ENCODE results near the gene S100A5. TPM values are rescaled to one million over a fixed set of nuclear protein-coding genes. Genes with fewer than 3 reads are reported as not detected.

The S100A5 gene
- total and polyA plus RNA-seq, 2 of the 8 experiments (the other 6 are each of a cell fraction or from before 2014, with no cell fraction given) = not detected

DNA sequence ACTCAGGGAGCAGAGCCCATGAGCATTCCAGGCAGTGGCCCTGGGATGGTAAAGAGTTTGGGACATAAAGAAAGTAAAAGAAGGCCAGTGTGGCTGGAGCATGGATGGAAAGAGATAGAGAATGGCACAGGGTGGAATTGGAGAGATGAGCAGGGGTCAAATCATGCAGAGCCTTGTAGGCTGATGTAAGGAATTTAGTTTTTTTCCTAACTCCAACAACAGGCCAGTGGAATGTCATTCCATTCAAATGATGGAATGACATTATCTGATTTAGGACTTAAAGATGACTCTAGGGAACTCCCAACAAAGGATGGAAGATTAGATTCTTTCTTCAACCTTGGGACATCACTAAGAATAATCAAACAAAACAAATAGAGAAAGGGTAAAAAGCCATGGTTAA is 37.8 kb upstream of the S100A5 start:
- no peaks in the 10 kb centered on the region for H3K36me3 ChIP-seq (ENCODE audit: control insufficient read depth in 2 of 4, insufficient read depth in 4 of 4, low read length in 3 of 4)
- H2BK20ac ChIP-seq (ENCODE audit: low read length) = no peak overlapping the region
- peaks cover 0 to 12% of the 10 kb centered on the region in 2 experiments; a peak in 1 of 4 replicates for H3K9me3 ChIP-seq (ENCODE audit: insufficient read depth in 2 of 2, low read depth in 1 of 2, low read length in 1 of 2)
- H3K79me2 ChIP-seq (ENCODE audit: control insufficient read depth in 1 of 2, insufficient read depth in 2 of 2, low read length in 2 of 2) = no peaks in the 10 kb centered on the region
- no peak overlapping the region for H2BK12ac ChIP-seq (ENCODE audit: low read depth, low read length)
- H4K8ac ChIP-seq (ENCODE audit: extremely low read depth, insufficient read depth, low read length) = no peak overlapping the region
- no peak overlapping the region for H3K14ac ChIP-seq (ENCODE audit: insufficient read length)
- no peak overlapping the region for H2AFZ ChIP-seq (ENCODE audit: low read length)
- H3K79me1 ChIP-seq (ENCODE audit: low read depth, low read length) = no peaks in the 10 kb centered on the region
- no peak overlapping the region for H3K9ac ChIP-seq (replicated peaks in 1 of 4; ENCODE audit: extremely low read depth in 1 of 4, low read depth in 3 of 4, low read length in 3 of 4)
- H3K27ac ChIP-seq (ENCODE audit: low read depth, low read length) = no peak overlapping the region
- TF ChIP-seq GABPA (IDR thresholded peaks at IDR 0.05; ENCODE audit: borderline replicate concordance, insufficient read depth, low read length) (no peak), POLR2A (IDR thresholded peaks at IDR 0.05; ENCODE audit: control extremely low read depth in 1 of 2, low read depth in 2 of 2, low read length in 2 of 2) (no peak), USF2 (IDR thresholded peaks at IDR 0.05; ENCODE audit: low read length) (no peak), RAD21 (IDR thresholded peaks at IDR 0.05 in 1 of 2, conservative IDR thresholded peaks at IDR 0.05 in 1 of 2; ENCODE audit: low read depth in 2 of 2, low read length in 2 of 2) (no peak), KDM5A (IDR thresholded peaks at IDR 0.05; ENCODE audit: low read length) (no peak), CBX8 (IDR thresholded peaks at IDR 0.05; ENCODE audit: borderline replicate concordance, low read depth, low read length) (no peak), JUN (IDR thresholded peaks at IDR 0.05; ENCODE audit: low read depth, low read length) (no peak)
- no peak overlapping the region for H3K56ac ChIP-seq (replicated peaks; ENCODE audit: insufficient read length, low read depth, low read length)
- H4K91ac ChIP-seq (replicated peaks; ENCODE audit: insufficient read length, low read length) = no peak overlapping the region
- H3K18ac ChIP-seq (ENCODE audit: extremely low read depth, low read length) = no peak overlapping the region
- H3K23me2 ChIP-seq (ENCODE audit: low read depth, low read length) = no peaks in the 10 kb centered on the region; the same call in 1 of the 2 replicates
- no peak overlapping the region for H3K4me3 ChIP-seq (ENCODE audit: extremely low read depth in 1 of 4, insufficient read depth in 2 of 4, low read depth in 3 of 4, low read length in 4 of 4)
- peaks cover 0 to 3% (median 0%) of the 10 kb centered on the region in 4 experiments; a peak in 2 of 7 replicates for H3K4me1 ChIP-seq (replicated peaks in 1 of 4; ENCODE audit: control insufficient read depth in 3 of 4, insufficient read depth in 4 of 4, low read length in 3 of 4)
- POLR2A ChIA-PET (ENCODE audit: partially characterized antibody) = interaction anchor here (0.9 to 3.6 kb wide), 4 partner anchors 20 to 412 kb away, joined by 3 to 20 read pairs (median 3); partner anchors contain the start of genes CHTOP, RPS27 and S100A13
- no peak overlapping the region for H2BK5ac ChIP-seq (ENCODE audit: low read depth, low read length)
- no peak overlapping the region for H2AK5ac ChIP-seq (ENCODE audit: low read depth, low read length)
- H3K27me3 ChIP-seq (replicated peaks in 1 of 4; ENCODE audit: control insufficient read depth in 3 of 4, extremely low read depth in 1 of 4, insufficient read depth in 3 of 4, low read length in 3 of 4) = no peaks in the 10 kb centered on the region
- DNase-seq (ENCODE audit: low read depth in 1 of 2, low spot score in 2 of 2) = no peak
- no peak for FAIRE-seq
- CTCF ChIA-PET (ENCODE audit: partially characterized antibody) = interaction anchor here (1.0 to 4.2 kb wide), 8 partner anchors 10 to 85 kb away, joined by 3 to 64 read pairs (median 10); partner anchors contain the start of genes S100A1, S100A13, S100A14 and S100A16
- H3K4ac ChIP-seq (replicated peaks; ENCODE audit: insufficient read length, low read depth, low read length) = no peak overlapping the region
- no peak overlapping the region for H2BK15ac ChIP-seq (ENCODE audit: low read length)
- no peak overlapping the region for H3K23ac ChIP-seq (ENCODE audit: insufficient read length)
- no peak overlapping the region for H2BK120ac ChIP-seq (replicated peaks; ENCODE audit: low read depth, low read length)
- H3K4me2 ChIP-seq (ENCODE audit: insufficient read depth in 1 of 2, low read depth in 2 of 2, low read length in 2 of 2) = no peak overlapping the region
- no peaks in the 10 kb centered on the region for H4K20me1 ChIP-seq (replicated peaks in 1 of 2; ENCODE audit: control insufficient read depth in 1 of 2, insufficient read depth in 2 of 2, low read length in 2 of 2)
- no peak overlapping the region for H4K5ac ChIP-seq (ENCODE audit: insufficient read length, low read depth, low read length)

Data from H1 (cell line).